ENCODE results near the gene UROC1. TPM values are rescaled to one million over a fixed set of nuclear protein-coding genes. Genes with fewer than 3 reads are reported as not detected.

The UROC1 gene
- total and polyA plus RNA-seq, 2 of the 13 experiments (the other 11 are each of a cell fraction or from before 2014, with no cell fraction given): 0.71 to 1.3 TPM

GRCh38 chr3:126528800-126529541 is 11.4 kb upstream of the UROC1 start (continued):
- no peak; the same call in 1 of the 2 replicates for TF ChIP-seq THAP9 (CRISPR knock-in tag; IDR thresholded peaks at IDR 0.05; ENCODE audit: borderline replicate concordance)
- TF ChIP-seq SSRP1 (CRISPR knock-in tag; IDR thresholded peaks at IDR 0.05): peak; percentile 71; the same call in 1 of the 2 replicates
- TF ChIP-seq U2AF1 (optimal IDR thresholded peaks at IDR 0.05; ENCODE audit: low read depth, low read length): no peak
- TF ChIP-seq EHMT2 (IDR thresholded peaks at IDR 0.05; ENCODE audit: borderline replicate concordance, low read depth, low read length): no peak
- TF ChIP-seq MED8 (CRISPR knock-in tag; IDR thresholded peaks at IDR 0.05; ENCODE audit: insufficient replicate concordance): peak; percentile 76
- peak; percentile 69; the same call in 1 of the 2 replicates for TF ChIP-seq ZNF335 (CRISPR knock-in tag; IDR thresholded peaks at IDR 0.05)
- TF ChIP-seq BCL3 (CRISPR knock-in tag; IDR thresholded peaks at IDR 0.05): peak; percentile 36
- no peak for TF ChIP-seq MTERF4 (CRISPR knock-in tag; IDR thresholded peaks at IDR 0.05)
- TF ChIP-seq MXD4 (CRISPR knock-in tag; IDR thresholded peaks at IDR 0.05): peak; percentile 76; the same call in 1 of the 2 replicates
- peak; percentile 83 for TF ChIP-seq MTA1 (CRISPR knock-in tag; IDR thresholded peaks at IDR 0.05; ENCODE audit: borderline replicate concordance)
- TF ChIP-seq KIAA2018 (CRISPR knock-in tag; IDR thresholded peaks at IDR 0.05; ENCODE audit: borderline replicate concordance): no peak
- peak; percentile 73; the same call in 1 of the 2 replicates for TF ChIP-seq HMG20A (CRISPR knock-in tag; IDR thresholded peaks at IDR 0.05; ENCODE audit: borderline replicate concordance)
- TF ChIP-seq RCOR2 (CRISPR knock-in tag; IDR thresholded peaks at IDR 0.05): peak; percentile 79; the same call in 1 of the 2 replicates
